Measurements from ENCODE around the gene RAPGEF5.

DNA sequence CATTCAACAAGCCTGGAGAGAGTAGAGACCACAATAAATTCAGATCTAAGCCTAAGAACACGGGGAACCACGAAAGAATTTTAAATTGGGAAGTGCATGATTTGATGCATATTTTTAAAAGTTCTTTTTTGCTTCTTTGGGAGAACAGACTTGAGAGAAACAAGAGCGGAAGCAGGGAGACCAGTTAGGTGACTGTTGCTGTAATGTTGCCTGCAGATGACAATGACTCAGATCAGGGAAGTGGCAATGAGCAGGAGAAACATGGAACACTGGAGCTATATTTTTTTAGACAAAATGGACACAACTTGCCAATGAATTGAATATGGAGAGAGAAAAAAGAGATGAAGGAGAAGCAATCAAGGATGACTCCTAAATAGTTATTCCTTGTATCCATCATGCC is 125.1 kb downstream of the RAPGEF5 start:
- no peak for TF ChIP-seq CTCF (IDR thresholded peaks at IDR 0.05; ENCODE audit: low read length)
- TF ChIP-seq EZH2 (optimal IDR thresholded peaks at IDR 0.05; ENCODE audit: low read depth, low read length), result no peak
- no peak for TF ChIP-seq EZH2phosphoT487 (IDR thresholded peaks at IDR 0.05; ENCODE audit: low read length)
